Measurements from ENCODE around the gene MAN1A2. TPM values are rescaled to one million over a fixed set of nuclear protein-coding genes. Genes with fewer than 3 reads are reported as not detected.

The MAN1A2 gene
- total and polyA plus RNA-seq, 9 of the 15 experiments (the other 6 are each of a cell fraction or from before 2014, with no cell fraction given) = 4.2 to 38.4 (median 18.7) TPM

DNA sequence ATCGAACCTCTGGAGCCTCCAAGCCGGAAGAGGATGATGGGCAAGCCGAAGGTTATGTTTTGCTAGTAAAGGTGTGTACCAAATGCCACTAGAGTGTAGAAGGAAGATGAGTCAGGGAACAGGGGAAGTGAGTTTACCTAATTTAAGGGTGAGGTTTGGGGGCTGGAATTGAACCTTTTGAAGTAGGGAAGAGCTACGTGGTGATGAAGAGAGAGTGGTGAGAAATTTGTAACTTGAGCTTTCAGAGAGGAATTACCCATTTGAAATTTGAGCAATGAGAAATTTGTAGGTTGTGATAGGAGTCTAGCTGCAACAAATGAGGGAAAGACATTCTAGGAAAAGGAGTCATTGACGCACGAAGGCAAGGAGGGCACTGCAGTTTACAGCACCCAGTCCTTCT lies 168.6 kb downstream of the MAN1A2 start:
- in situ Hi-C loops (cut with MboI) (loop anchor here (5.0 kb wide), 1 partner anchor 136 kb away; no protein-coding TSS in a partner anchor), intact Hi-C loops (cut with micrococcal nuclease) (loop anchor here (1.0 to 5.0 kb wide), 3 partner anchors 76 to 219 kb away; no protein-coding TSS in a partner anchor)
- POLR2A ChIA-PET = interaction anchor here (0.8 to 1.1 kb wide), 3 partner anchors 22 to 218 kb away, joined by 3 read pairs; no protein-coding TSS in a partner anchor
- no peak for TF ChIP-seq PHF21A (IDR thresholded peaks at IDR 0.05; ENCODE audit: borderline replicate concordance, low read depth)
- TF ChIP-seq, protein P1, sequence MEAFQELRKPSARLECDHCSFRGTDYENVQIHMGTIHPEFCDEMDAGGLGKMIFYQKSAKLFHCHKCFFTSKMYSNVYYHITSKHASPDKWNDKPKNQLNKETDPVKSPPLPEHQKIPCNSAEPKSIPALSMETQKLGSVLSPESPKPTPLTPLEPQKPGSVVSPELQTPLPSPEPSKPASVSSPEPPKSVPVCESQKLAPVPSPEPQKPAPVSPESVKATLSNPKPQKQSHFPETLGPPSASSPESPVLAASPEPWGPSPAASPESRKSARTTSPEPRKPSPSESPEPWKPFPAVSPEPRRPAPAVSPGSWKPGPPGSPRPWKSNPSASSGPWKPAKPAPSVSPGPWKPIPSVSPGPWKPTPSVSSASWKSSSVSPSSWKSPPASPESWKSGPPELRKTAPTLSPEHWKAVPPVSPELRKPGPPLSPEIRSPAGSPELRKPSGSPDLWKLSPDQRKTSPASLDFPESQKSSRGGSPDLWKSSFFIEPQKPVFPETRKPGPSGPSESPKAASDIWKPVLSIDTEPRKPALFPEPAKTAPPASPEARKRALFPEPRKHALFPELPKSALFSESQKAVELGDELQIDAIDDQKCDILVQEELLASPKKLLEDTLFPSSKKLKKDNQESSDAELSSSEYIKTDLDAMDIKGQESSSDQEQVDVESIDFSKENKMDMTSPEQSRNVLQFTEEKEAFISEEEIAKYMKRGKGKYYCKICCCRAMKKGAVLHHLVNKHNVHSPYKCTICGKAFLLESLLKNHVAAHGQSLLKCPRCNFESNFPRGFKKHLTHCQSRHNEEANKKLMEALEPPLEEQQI (IDR thresholded peaks at IDR 0.05) = no peak
- TF ChIP-seq SMARCE1 (IDR thresholded peaks at IDR 0.05) = no peak
- no peak for TF ChIP-seq ZNF133 (CRISPR knock-in tag; IDR thresholded peaks at IDR 0.05)
- TF ChIP-seq, protein P2, sequence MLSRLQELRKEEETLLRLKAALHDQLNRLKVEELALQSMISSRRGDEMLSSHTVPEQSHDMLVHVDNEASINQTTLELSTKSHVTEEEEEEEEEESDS (CRISPR knock-in tag; IDR thresholded peaks at IDR 0.05) = no peak
- TF ChIP-seq ILF3 (IDR thresholded peaks at IDR 0.05; ENCODE audit: borderline replicate concordance) = no peak
- TF ChIP-seq, protein P3, sequence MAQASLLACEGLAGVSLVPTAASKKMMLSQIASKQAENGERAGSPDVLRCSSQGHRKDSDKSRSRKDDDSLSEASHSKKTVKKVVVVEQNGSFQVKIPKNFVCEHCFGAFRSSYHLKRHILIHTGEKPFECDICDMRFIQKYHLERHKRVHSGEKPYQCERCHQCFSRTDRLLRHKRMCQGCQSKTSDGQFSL (CRISPR knock-in tag; IDR thresholded peaks at IDR 0.05) = no peak
- TF ChIP-seq, protein P3 (tag; IDR thresholded peaks at IDR 0.05) = no peak
- TF ChIP-seq ZNF324 (CRISPR knock-in tag; IDR thresholded peaks at IDR 0.05) = no peak
- TF ChIP-seq, protein P4, sequence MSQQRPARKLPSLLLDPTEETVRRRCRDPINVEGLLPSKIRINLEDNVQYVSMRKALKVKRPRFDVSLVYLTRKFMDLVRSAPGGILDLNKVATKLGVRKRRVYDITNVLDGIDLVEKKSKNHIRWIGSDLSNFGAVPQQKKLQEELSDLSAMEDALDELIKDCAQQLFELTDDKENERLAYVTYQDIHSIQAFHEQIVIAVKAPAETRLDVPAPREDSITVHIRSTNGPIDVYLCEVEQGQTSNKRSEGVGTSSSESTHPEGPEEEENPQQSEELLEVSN (IDR thresholded peaks at IDR 0.05; ENCODE audit: borderline replicate concordance in 1 of 2, extremely low read depth in 1 of 2, insufficient read depth in 1 of 2, insufficient read length in 1 of 2, low read depth in 1 of 2, low read length in 1 of 2, poor library complexity in 1 of 2, severe bottlenecking in 1 of 2) = no peak
- no peak for TF ChIP-seq ZNF384 (IDR thresholded peaks at IDR 0.05; ENCODE audit: low read depth, low read length)
- TF ChIP-seq, protein P5, sequence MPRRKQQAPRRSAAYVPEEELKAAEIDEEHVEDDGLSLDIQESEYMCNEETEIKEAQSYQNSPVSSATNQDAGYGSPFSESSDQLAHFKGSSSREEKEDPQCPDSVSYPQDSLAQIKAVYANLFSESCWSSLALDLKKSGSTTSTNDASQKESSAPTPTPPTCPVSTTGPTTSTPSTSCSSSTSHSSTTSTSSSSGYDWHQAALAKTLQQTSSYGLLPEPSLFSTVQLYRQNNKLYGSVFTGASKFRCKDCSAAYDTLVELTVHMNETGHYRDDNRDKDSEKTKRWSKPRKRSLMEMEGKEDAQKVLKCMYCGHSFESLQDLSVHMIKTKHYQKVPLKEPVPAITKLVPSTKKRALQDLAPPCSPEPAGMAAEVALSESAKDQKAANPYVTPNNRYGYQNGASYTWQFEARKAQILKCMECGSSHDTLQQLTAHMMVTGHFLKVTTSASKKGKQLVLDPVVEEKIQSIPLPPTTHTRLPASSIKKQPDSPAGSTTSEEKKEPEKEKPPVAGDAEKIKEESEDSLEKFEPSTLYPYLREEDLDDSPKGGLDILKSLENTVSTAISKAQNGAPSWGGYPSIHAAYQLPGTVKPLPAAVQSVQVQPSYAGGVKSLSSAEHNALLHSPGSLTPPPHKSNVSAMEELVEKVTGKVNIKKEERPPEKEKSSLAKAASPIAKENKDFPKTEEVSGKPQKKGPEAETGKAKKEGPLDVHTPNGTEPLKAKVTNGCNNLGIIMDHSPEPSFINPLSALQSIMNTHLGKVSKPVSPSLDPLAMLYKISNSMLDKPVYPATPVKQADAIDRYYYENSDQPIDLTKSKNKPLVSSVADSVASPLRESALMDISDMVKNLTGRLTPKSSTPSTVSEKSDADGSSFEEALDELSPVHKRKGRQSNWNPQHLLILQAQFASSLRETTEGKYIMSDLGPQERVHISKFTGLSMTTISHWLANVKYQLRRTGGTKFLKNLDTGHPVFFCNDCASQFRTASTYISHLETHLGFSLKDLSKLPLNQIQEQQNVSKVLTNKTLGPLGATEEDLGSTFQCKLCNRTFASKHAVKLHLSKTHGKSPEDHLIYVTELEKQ (CRISPR knock-in tag; IDR thresholded peaks at IDR 0.05) = no peak
- TF ChIP-seq RBM22 (IDR thresholded peaks at IDR 0.05; ENCODE audit: low read depth, low read length, poor library complexity, severe bottlenecking) = no peak

More for the DNA sequence above, 168.6 kb downstream of the MAN1A2 start:
- H3K36me3 ChIP-seq (ENCODE audit: control insufficient read depth, insufficient read depth, low read length) = no peaks in the 10 kb centered on the region
- H3K27me3 ChIP-seq (ENCODE audit: control insufficient read depth in 2 of 2, insufficient read depth in 2 of 2, low read length in 2 of 2) = no peaks in the 10 kb centered on the region
- H2AFZ ChIP-seq (ENCODE audit: low read depth, low read length) = no peak overlapping the region
- no peaks in the 10 kb centered on the region for H4K20me1 ChIP-seq (replicated peaks; ENCODE audit: control insufficient read depth, insufficient read depth, low read length)
- WGBS (ENCODE audit: insufficient coverage, low coverage, missing lambda C conversion rate) = 36% methylated on average over 6 of the region's 6 CpGs
- H3K9ac ChIP-seq (ENCODE audit: insufficient read depth in 1 of 2, low read depth in 2 of 2, low read length in 2 of 2) = no peak overlapping the region
- H3K9me1 ChIP-seq (ENCODE audit: control insufficient read depth, insufficient read depth, low read length) = no peaks in the 10 kb centered on the region
- no peaks in the 10 kb centered on the region for H3K79me2 ChIP-seq (ENCODE audit: control insufficient read depth, insufficient read depth, low read length)
- FAIRE-seq (no peak), ATAC-seq (no peak), DNase-seq (ENCODE audit: extremely low read depth in 1 of 4, low spot score in 3 of 4) (no peak)
- H3K4me3 ChIP-seq = no peak overlapping the region
- BruUV-seq (replicated peaks) = no TSS peak
- no peaks in the 10 kb centered on the region for H3K9me3 ChIP-seq (replicated peaks; ENCODE audit: control insufficient read depth, insufficient read depth, low read depth, low read length)
- CTCF ChIA-PET (ENCODE audit: low intra/inter-chr PET ratio) = interaction anchor here (0.6 to 2.1 kb wide), 4 partner anchors 137 to 223 kb away, joined by 3 to 15 read pairs (median 4); no protein-coding TSS in a partner anchor
- no peak overlapping the region for H3K27ac ChIP-seq (ENCODE audit: extremely low read depth, low read depth, low read length)
- H3K4me1 ChIP-seq (replicated peaks in 1 of 2; ENCODE audit: control insufficient read depth in 2 of 2, insufficient read depth in 2 of 2, low read length in 2 of 2) = 0 out of 5 replicates have a peak, but pooled peaks cover 0 to 4% of the 10 kb centered on the region in 2 experiments
- no peak overlapping the region for H3K4me2 ChIP-seq (ENCODE audit: insufficient read depth, low read length)

Data from K562 (cell line).